ENCODE measurements around the gene PHF19. TPM values are rescaled to one million over a fixed set of nuclear protein-coding genes. Genes with fewer than 3 reads are reported as not detected.

Gene PHF19
- polyA plus RNA-seq, 1 of the 3 experiments (the other 2 are of a cell fraction) = 33.4 TPM

DNA sequence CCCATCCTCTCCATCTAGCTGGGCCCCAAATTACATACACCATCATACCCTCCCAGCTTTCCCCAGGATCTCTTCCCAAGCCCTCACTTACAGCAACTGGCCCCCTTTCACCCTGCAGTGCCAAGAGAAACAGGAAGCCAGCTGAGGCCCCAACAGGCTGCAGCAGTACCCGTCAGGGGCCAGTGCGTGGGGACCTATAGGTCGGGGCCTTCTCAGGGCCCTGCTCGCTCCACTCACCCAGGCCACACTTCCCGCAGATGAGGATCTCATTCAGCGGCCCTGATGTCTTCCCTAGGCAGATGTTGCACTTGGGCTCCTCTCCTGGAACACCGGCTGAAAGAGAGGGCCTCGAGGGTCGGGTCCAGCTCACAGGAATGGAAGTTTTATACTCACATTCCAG lies 6.8 kb downstream of the PHF19 start:
- ChIA-PET POLR2A (no interaction called here), CTCF (interaction anchor here (1.1 to 1.6 kb wide), 2 partner anchors 66 to 114 kb away, joined by 4 to 6 read pairs; no protein-coding TSS in a partner anchor)
- no peaks in the 10 kb centered on the region for H3K9me2 ChIP-seq
- no peaks in the 10 kb centered on the region for H3K9me3 ChIP-seq
- H3K4me2 ChIP-seq = no peak overlapping the region
- H3F3A ChIP-seq (replicated peaks; ENCODE audit: insufficient read depth) = peaks cover 3% of the 10 kb centered on the region
- peaks cover 17% of the 10 kb centered on the region; the same call in 1 of the 2 replicates for H3K79me2 ChIP-seq (ENCODE audit: insufficient read depth)
- 96% methylated on average over 5 of the region's 9 CpGs for WGBS (ENCODE audit: low lambda C conversion rate)
- H4K20me1 ChIP-seq (ENCODE audit: insufficient read depth) = no peaks in the 10 kb centered on the region
- no peak overlapping the region for H2AFZ ChIP-seq (ENCODE audit: low read depth)
- H3K27me3 ChIP-seq (ENCODE audit: insufficient read depth) = no peaks in the 10 kb centered on the region
- TF ChIP-seq FOXJ3 (CRISPR knock-in tag; IDR thresholded peaks at IDR 0.05) = no peak
- no peak for TF ChIP-seq NFIC (IDR thresholded peaks at IDR 0.05; ENCODE audit: borderline replicate concordance)
- TF ChIP-seq, protein P1, sequence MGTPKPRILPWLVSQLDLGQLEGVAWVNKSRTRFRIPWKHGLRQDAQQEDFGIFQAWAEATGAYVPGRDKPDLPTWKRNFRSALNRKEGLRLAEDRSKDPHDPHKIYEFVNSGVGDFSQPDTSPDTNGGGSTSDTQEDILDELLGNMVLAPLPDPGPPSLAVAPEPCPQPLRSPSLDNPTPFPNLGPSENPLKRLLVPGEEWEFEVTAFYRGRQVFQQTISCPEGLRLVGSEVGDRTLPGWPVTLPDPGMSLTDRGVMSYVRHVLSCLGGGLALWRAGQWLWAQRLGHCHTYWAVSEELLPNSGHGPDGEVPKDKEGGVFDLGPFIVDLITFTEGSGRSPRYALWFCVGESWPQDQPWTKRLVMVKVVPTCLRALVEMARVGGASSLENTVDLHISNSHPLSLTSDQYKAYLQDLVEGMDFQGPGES (IDR thresholded peaks at IDR 0.05; ENCODE audit: low read depth, low read length) = no peak
- TF ChIP-seq, protein P2, sequence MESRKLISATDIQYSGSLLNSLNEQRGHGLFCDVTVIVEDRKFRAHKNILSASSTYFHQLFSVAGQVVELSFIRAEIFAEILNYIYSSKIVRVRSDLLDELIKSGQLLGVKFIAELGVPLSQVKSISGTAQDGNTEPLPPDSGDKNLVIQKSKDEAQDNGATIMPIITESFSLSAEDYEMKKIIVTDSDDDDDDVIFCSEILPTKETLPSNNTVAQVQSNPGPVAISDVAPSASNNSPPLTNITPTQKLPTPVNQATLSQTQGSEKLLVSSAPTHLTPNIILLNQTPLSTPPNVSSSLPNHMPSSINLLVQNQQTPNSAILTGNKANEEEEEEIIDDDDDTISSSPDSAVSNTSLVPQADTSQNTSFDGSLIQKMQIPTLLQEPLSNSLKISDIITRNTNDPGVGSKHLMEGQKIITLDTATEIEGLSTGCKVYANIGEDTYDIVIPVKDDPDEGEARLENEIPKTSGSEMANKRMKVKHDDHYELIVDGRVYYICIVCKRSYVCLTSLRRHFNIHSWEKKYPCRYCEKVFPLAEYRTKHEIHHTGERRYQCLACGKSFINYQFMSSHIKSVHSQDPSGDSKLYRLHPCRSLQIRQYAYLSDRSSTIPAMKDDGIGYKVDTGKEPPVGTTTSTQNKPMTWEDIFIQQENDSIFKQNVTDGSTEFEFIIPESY (IDR thresholded peaks at IDR 0.05; ENCODE audit: borderline replicate concordance, low read depth) = no peak
- TF ChIP-seq ELF1 (IDR thresholded peaks at IDR 0.05) = no peak
- peaks cover 27 to 31% of the 10 kb centered on the region in 2 experiments for H3K36me3 ChIP-seq (replicated peaks in 1 of 2; ENCODE audit: control insufficient read depth in 1 of 2, insufficient read depth in 2 of 2, low read length in 1 of 2)
- H3K27ac ChIP-seq (ENCODE audit: low read depth in 2 of 2, low read length in 1 of 2) = no peak overlapping the region
- DNase-seq = no peak
- no peak overlapping the region for H3K4me3 ChIP-seq (ENCODE audit: low read depth in 2 of 2, low read length in 1 of 2)
- peaks cover 1 to 8% of the 10 kb centered on the region in 2 experiments; a peak in 2 of 4 replicates for H3K4me1 ChIP-seq (ENCODE audit: control insufficient read depth in 1 of 2, insufficient read depth in 2 of 2, low read depth in 1 of 2, low read length in 1 of 2)
- H3K9ac ChIP-seq = no peak overlapping the region

DNA sequence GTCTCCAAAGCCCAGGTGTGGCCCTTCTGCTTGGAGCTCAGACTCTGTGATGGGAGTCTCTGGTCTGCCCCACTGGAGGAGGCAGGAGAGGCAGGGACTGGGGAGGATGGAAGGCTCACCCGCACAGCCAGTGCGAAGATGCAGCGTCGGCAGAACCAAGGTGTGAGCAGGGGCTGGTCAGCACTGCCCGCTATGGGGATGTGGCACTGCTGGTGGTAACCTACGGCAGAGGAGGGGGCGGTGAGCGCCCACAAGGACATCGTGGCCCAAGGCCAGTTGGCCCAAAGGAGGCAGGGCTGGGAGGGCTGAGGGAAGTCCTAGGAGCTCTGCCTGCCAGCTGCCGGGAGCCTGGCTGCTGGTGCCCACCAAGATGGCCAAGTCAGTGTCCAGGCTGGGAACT lies 7.3 kb downstream of the PHF19 start:
- no peak overlapping the region for H3K9ac ChIP-seq
- CTCF ChIA-PET = interaction anchor here (1.1 to 1.6 kb wide), 2 partner anchors 67 to 114 kb away, joined by 4 to 6 read pairs; no protein-coding TSS in a partner anchor
- H3K4me2 ChIP-seq = no peak overlapping the region
- no peak for TF ChIP-seq RCOR1 (IDR thresholded peaks at IDR 0.05; ENCODE audit: low read length)
- no peak for TF ChIP-seq MXI1 (IDR thresholded peaks at IDR 0.05; ENCODE audit: low read depth, low read length)
- no peak for TF ChIP-seq POLR2AphosphoS5 (IDR thresholded peaks at IDR 0.05; ENCODE audit: low read depth, low read length)
- TF ChIP-seq FOXJ3 (CRISPR knock-in tag; IDR thresholded peaks at IDR 0.05) = no peak
- no peak for TF ChIP-seq FOXM1 (IDR thresholded peaks at IDR 0.05; ENCODE audit: low read depth)
- no peak for TF ChIP-seq FOSL2 (IDR thresholded peaks at IDR 0.05; ENCODE audit: borderline replicate concordance, low read depth)
- no peak for TF ChIP-seq SMC3 (IDR thresholded peaks at IDR 0.05; ENCODE audit: low read depth, low read length)
- TF ChIP-seq, protein P2 (IDR thresholded peaks at IDR 0.05; ENCODE audit: borderline replicate concordance, low read depth) = no peak
- no peak for TF ChIP-seq RXRA (IDR thresholded peaks at IDR 0.05; ENCODE audit: borderline replicate concordance, low read depth)
- no peak for TF ChIP-seq ELF1 (IDR thresholded peaks at IDR 0.05)
- TF ChIP-seq RFX5 (IDR thresholded peaks at IDR 0.05; ENCODE audit: low read length) = no peak
- no peak for TF ChIP-seq NFIC (IDR thresholded peaks at IDR 0.05; ENCODE audit: borderline replicate concordance)
- TF ChIP-seq, protein P3, sequence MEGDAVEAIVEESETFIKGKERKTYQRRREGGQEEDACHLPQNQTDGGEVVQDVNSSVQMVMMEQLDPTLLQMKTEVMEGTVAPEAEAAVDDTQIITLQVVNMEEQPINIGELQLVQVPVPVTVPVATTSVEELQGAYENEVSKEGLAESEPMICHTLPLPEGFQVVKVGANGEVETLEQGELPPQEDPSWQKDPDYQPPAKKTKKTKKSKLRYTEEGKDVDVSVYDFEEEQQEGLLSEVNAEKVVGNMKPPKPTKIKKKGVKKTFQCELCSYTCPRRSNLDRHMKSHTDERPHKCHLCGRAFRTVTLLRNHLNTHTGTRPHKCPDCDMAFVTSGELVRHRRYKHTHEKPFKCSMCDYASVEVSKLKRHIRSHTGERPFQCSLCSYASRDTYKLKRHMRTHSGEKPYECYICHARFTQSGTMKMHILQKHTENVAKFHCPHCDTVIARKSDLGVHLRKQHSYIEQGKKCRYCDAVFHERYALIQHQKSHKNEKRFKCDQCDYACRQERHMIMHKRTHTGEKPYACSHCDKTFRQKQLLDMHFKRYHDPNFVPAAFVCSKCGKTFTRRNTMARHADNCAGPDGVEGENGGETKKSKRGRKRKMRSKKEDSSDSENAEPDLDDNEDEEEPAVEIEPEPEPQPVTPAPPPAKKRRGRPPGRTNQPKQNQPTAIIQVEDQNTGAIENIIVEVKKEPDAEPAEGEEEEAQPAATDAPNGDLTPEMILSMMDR (IDR thresholded peaks at IDR 0.05) = no peak
- no peak for TF ChIP-seq SIN3A (IDR thresholded peaks at IDR 0.05; ENCODE audit: borderline replicate concordance, low read depth, low read length)
- no peak for TF ChIP-seq TEAD4 (IDR thresholded peaks at IDR 0.05; ENCODE audit: borderline replicate concordance, insufficient read depth)
- TF ChIP-seq, protein P4, sequence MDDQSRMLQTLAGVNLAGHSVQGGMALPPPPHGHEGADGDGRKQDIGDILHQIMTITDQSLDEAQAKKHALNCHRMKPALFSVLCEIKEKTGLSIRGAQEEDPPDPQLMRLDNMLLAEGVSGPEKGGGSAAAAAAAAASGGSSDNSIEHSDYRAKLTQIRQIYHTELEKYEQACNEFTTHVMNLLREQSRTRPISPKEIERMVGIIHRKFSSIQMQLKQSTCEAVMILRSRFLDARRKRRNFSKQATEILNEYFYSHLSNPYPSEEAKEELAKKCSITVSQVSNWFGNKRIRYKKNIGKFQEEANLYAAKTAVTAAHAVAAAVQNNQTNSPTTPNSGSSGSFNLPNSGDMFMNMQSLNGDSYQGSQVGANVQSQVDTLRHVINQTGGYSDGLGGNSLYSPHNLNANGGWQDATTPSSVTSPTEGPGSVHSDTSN (IDR thresholded peaks at IDR 0.05) = no peak
- TF ChIP-seq TAF1 (IDR thresholded peaks at IDR 0.05; ENCODE audit: borderline replicate concordance, low read depth, low read length) = no peak

More for the DNA sequence above, 7.3 kb downstream of the PHF19 start:
- H3K4me1 ChIP-seq (ENCODE audit: control insufficient read depth in 1 of 2, insufficient read depth in 2 of 2, low read depth in 1 of 2, low read length in 1 of 2) = peaks cover 0 to 4% of the 10 kb centered on the region in 2 experiments; a peak in 1 of 4 replicates
- H3K9me3 ChIP-seq = no peaks in the 10 kb centered on the region
- H3K27me3 ChIP-seq (ENCODE audit: insufficient read depth) = no peaks in the 10 kb centered on the region
- no peaks in the 10 kb centered on the region for H3K9me2 ChIP-seq
- POLR2A ChIA-PET = no interaction called here
- no peak overlapping the region for H3K4me3 ChIP-seq (ENCODE audit: low read depth in 2 of 2, low read length in 1 of 2)
- 99% methylated on average over 10 of the region's 10 CpGs for WGBS (ENCODE audit: low lambda C conversion rate)
- H3K27ac ChIP-seq (ENCODE audit: low read depth in 2 of 2, low read length in 1 of 2) = no peak overlapping the region
- peaks cover 27 to 34% of the 10 kb centered on the region in 2 experiments for H3K36me3 ChIP-seq (replicated peaks in 1 of 2; ENCODE audit: control insufficient read depth in 1 of 2, insufficient read depth in 2 of 2, low read length in 1 of 2)
- no peaks in the 10 kb centered on the region for H4K20me1 ChIP-seq (ENCODE audit: insufficient read depth)
- H3K79me2 ChIP-seq (ENCODE audit: insufficient read depth) = peaks cover 13% of the 10 kb centered on the region; the same call in 1 of the 2 replicates
- H2AFZ ChIP-seq (ENCODE audit: low read depth) = no peak overlapping the region
- DNase-seq = no peak
- peaks cover 3% of the 10 kb centered on the region for H3F3A ChIP-seq (replicated peaks; ENCODE audit: insufficient read depth)
